Brain microvascular endothelial cell (primary cell): ENCODE results near the gene SMIM5.
A peak's percentile ranks its signal among the peaks of the same experiment; 100 is the strongest.

Experiments used
- DNase-seq: peaks from one replicate; pipeline ENCODE4 v3.0.0-alpha.2; 2020
- H3K27ac ChIP-seq: fragments of 250-450 bp; sonication (Bioruptor Pico); 2 replicates; pipeline ENCODE4 v1.5.1; 2020; ENCODE audit warnings: mild to moderate bottlenecking, moderate library complexity
- H3K27me3 ChIP-seq: fragments of 250-450 bp; sonication (Bioruptor Pico); replicated peaks from 2 replicates; pipeline ENCODE4 v1.5.1; 2020; ENCODE audit warnings: mild to moderate bottlenecking
- H3K36me3 ChIP-seq: fragments of 250-450 bp; sonication (Bioruptor Pico); replicated peaks from 2 replicates; pipeline ENCODE4 v1.5.1; 2020; ENCODE audit warnings: mild to moderate bottlenecking
- H3K4me3 ChIP-seq: 2 replicates; pipeline ENCODE4 v1.5.1; 2011; ENCODE audit warnings: low read depth, mild to moderate bottlenecking, control low read depth, low read length, moderate library complexity
- CTCF ChIP-seq: IDR thresholded peaks from 2 replicates; pipeline ENCODE4 v1.5.1; 2011; ENCODE audit warnings: low read depth, mild to moderate bottlenecking, moderate library complexity, low read length, control low read depth, inconsistent platforms; ENCODE audit errors: missing control alignments
- in situ Hi-C: cut with HindIII; loops from 2 replicates; pipeline ENCODE4 v1.10.0; 2017; ENCODE audit warnings: low sequenced_read_pairs, low pct_ligation_motif_present

SMIM5 gene

GRCh38 chr17:75630071-75630917 is 2.9 kb upstream of the SMIM5 start:
- no peaks in the 10 kb centered on the region for H3K36me3 ChIP-seq

GRCh38 chr17:75631353-75631752 is 1.9 kb upstream of the SMIM5 start:
- no peak overlapping the region for H3K27ac ChIP-seq
- H3K4me3 ChIP-seq: no peak overlapping the region
- H3K36me3 ChIP-seq: no peaks in the 10 kb centered on the region
- no peak for DNase-seq
- in situ Hi-C loops: no loop called here
- no peak for TF ChIP-seq CTCF
- no peaks in the 10 kb centered on the region for H3K27me3 ChIP-seq

More at GRCh38 chr17:75630071-75630917, 2.9 kb upstream of the SMIM5 start:
- in situ Hi-C loops: no loop called here
- Histone ChIP-seq H3K27me3 (no peaks in the 10 kb centered on the region), H3K27ac (no peak overlapping the region), H3K4me3 (no peak overlapping the region)
- DNase-seq: no peak
- TF ChIP-seq CTCF: no peak

- TF ChIP-seq CTCF: no peak
- Histone ChIP-seq H3K36me3 (no peaks in the 10 kb centered on the region), H3K4me3 (no peak overlapping the region), H3K27me3 (no peaks in the 10 kb centered on the region), H3K27ac (no peak overlapping the region)
- in situ Hi-C loops: no loop called here
- DNase-seq: no peak
These were observed 806 bp upstream of the SMIM5 start for GRCh38 chr17:75632428-75632827.

GRCh38 chr17:75633486-75634375 is 497 bp downstream of the SMIM5 start:
- peak overlapping the region; percentile 45 for H3K27ac ChIP-seq
- peak; percentile 85 for TF ChIP-seq CTCF
- peak; percentile 92 for DNase-seq

GRCh38 chr17:75634376-75634740 is 1.1 kb downstream of the SMIM5 start:
- H3K27me3 ChIP-seq: no peaks in the 10 kb centered on the region
- no peak overlapping the region for H3K4me3 ChIP-seq
- TF ChIP-seq CTCF: no peak
- DNase-seq: no peak
- in situ Hi-C loops: no loop called here
- H3K36me3 ChIP-seq: no peaks in the 10 kb centered on the region
- H3K27ac ChIP-seq: no peak overlapping the region

More at GRCh38 chr17:75633486-75634375, 497 bp downstream of the SMIM5 start:
- Histone ChIP-seq H3K36me3 (no peaks in the 10 kb centered on the region), H3K4me3 (no peak overlapping the region), H3K27me3 (no peaks in the 10 kb centered on the region)
- in situ Hi-C loops: no loop called here
